SK-N-SH treated with all-trans-retinoic acid at 6 μM for 48 hours (cell line): Measurements from ENCODE around the gene METTL26.

Experiments used
- ATAC-seq: fragments of 200-7000 bp; cut with Tn5 transposase; 3 replicates; pipeline ENCODE4 v1.9.1; 2020; ENCODE audit warnings: mild to moderate bottlenecking, moderate library complexity
- ARNTL ChIP-seq: fragments of 450-650 bp; formaldehyde crosslinking; IDR thresholded peaks from 2 replicates; pipeline ENCODE4 v1.5.0; 2020; ENCODE audit warnings: low read depth, mild to moderate bottlenecking, moderate library complexity, borderline replicate concordance
- CSDC2 ChIP-seq: fragments of 250-450 bp; sonication (Bioruptor Pico); IDR thresholded peaks from 2 replicates; pipeline ENCODE4 v1.5.0; 2020; ENCODE audit warnings: mild to moderate bottlenecking, moderate library complexity
- ESRRG ChIP-seq: fragments of 250-450 bp; sonication (Bioruptor Pico); IDR thresholded peaks from 2 replicates; pipeline ENCODE4 v1.6.1; 2021; ENCODE audit warnings: mild to moderate bottlenecking
- GLIS3 ChIP-seq: fragments of 250-450 bp; sonication (Bioruptor Pico); IDR thresholded peaks from 2 replicates; pipeline ENCODE4 v1.5.0; 2020; ENCODE audit warnings: mild to moderate bottlenecking, moderate library complexity
- ISL1 ChIP-seq: fragments of 250-450 bp; sonication (Bioruptor Pico); IDR thresholded peaks from 2 replicates; pipeline ENCODE4 v2.1.2; 2022; ENCODE audit warnings: mild to moderate bottlenecking, moderate library complexity
- OSR1 ChIP-seq: fragments of 250-450 bp; sonication (Bioruptor Pico); IDR thresholded peaks from 2 replicates; pipeline ENCODE4 v1.8.0; 2022; ENCODE audit warnings: moderate library complexity, mild to moderate bottlenecking, inconsistent platforms
- PPARA ChIP-seq: fragments of 250-450 bp; sonication (Bioruptor Pico); IDR thresholded peaks from 2 replicates; pipeline ENCODE4 v1.5.0; 2020; ENCODE audit warnings: mild to moderate bottlenecking, borderline replicate concordance
- RARB ChIP-seq: fragments of 250-450 bp; sonication (Bioruptor Pico); IDR thresholded peaks from 2 replicates; pipeline ENCODE4 v1.8.0; 2021; ENCODE audit warnings: mild to moderate bottlenecking, moderate library complexity
- SNAI2 ChIP-seq: fragments of 250-450 bp; sonication (Bioruptor Pico); IDR thresholded peaks from 2 replicates; pipeline ENCODE4 v1.5.0; 2020; ENCODE audit warnings: mild to moderate bottlenecking, moderate library complexity
- TCF4 ChIP-seq: fragments of 250-450 bp; sonication (Bioruptor Pico); IDR thresholded peaks from 2 replicates; pipeline ENCODE4 v1.8.0; 2021; ENCODE audit warnings: mild to moderate bottlenecking, moderate library complexity, borderline replicate concordance
- TOX ChIP-seq: fragments of 250-450 bp; sonication (Bioruptor Pico); IDR thresholded peaks from 2 replicates; pipeline ENCODE4 v1.8.0; 2021; ENCODE audit warnings: mild to moderate bottlenecking, moderate library complexity, borderline replicate concordance
- ZC3H10 ChIP-seq: fragments of 250-450 bp; sonication (Bioruptor Pico); IDR thresholded peaks from 2 replicates; pipeline ENCODE4 v1.5.1; 2021; ENCODE audit warnings: mild to moderate bottlenecking, moderate library complexity
- ZFP3 ChIP-seq: fragments of 250-450 bp; sonication (Bioruptor Pico); IDR thresholded peaks from 2 replicates; pipeline ENCODE4 v1.5.0; 2020; ENCODE audit warnings: mild to moderate bottlenecking, moderate library complexity
- ZFP30 ChIP-seq: fragments of 450-650 bp; formaldehyde crosslinking; IDR thresholded peaks from 2 replicates; pipeline ENCODE4 v1.5.0; 2022; ENCODE audit warnings: mild to moderate bottlenecking, moderate library complexity
- ZNF565 ChIP-seq: fragments of 450-650 bp; formaldehyde crosslinking; conservative IDR thresholded peaks from 2 replicates; pipeline ENCODE4 v1.5.0; 2020; ENCODE audit warnings: low read depth, mild to moderate bottlenecking, moderate library complexity
- ZNF70 ChIP-seq: fragments of 450-650 bp; formaldehyde crosslinking; IDR thresholded peaks from 2 replicates; pipeline ENCODE4 v1.5.0; 2020; ENCODE audit warnings: mild to moderate bottlenecking, moderate library complexity
- TF ChIP-seq, protein P1 (sequence below): fragments of 250-450 bp; sonication (Bioruptor Pico); IDR thresholded peaks from 2 replicates; pipeline ENCODE4 v1.5.1; 2021; ENCODE audit warnings: mild to moderate bottlenecking, moderate library complexity
- TF ChIP-seq, protein P2 (sequence below): fragments of 250-450 bp; sonication (Bioruptor Pico); IDR thresholded peaks from 2 replicates; pipeline ENCODE4 v1.5.0; 2020; ENCODE audit warnings: mild to moderate bottlenecking, moderate library complexity
- TF ChIP-seq, protein P3 (sequence below): fragments of 250-450 bp; sonication (Bioruptor Pico); IDR thresholded peaks from 2 replicates; pipeline ENCODE4 v1.8.0; 2021; ENCODE audit warnings: low read depth, mild to moderate bottlenecking, moderate library complexity, borderline replicate concordance
- TF ChIP-seq, protein P4 (sequence below): fragments of 250-450 bp; sonication (Bioruptor Pico); IDR thresholded peaks from 2 replicates; pipeline ENCODE4 v1.5.1; 2020; ENCODE audit warnings: low read depth, mild to moderate bottlenecking, moderate library complexity
- TF ChIP-seq, protein P5 (sequence below): fragments of 250-450 bp; sonication (Bioruptor Pico); IDR thresholded peaks from 2 replicates; pipeline ENCODE4 v1.8.0; 2020; ENCODE audit warnings: mild to moderate bottlenecking, moderate library complexity, borderline replicate concordance

The METTL26 gene

DNA sequence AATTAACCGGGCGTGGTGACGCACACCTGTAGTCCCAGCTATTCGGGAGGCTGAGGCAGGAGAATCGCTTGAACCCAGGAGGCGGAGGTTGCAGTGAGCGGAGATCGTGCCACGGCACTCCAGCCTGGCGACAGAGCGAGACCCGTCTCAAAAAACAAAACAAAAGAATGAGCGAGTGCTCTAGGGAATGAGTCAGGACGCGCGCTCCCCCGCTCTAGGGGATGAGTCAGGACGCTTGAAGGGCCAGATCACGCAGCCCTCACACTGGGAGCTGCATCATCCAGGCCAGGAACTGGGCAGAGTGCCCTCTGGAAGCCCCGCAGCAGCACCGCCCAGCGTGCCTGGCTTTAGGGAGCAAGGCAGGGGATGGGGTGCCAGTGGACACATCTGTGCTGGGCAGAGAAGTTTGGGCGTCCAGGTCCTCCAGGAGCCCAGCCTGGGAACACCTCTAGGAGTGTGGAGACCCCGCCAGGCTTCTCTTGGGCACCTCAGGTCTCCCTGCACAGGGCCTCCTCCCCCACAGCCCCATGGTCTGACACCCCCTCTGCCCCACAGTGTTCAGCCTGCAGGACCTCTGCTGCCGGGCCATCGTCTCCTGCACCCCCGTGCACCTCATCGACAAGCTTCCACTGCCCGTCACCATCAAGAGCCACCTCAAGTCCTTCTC is 9.2 kb downstream of the METTL26 start:
- TF ChIP-seq ZNF565 (CRISPR knock-in tag) (no peak), ZFP3 (CRISPR knock-in tag) (no peak), TCF4 (CRISPR knock-in tag) (no peak), OSR1 (no peak), ISL1 (CRISPR knock-in tag) (no peak), ARNTL (no peak), ZFP30 (CRISPR knock-in tag) (no peak), ZC3H10 (no peak), RARB (no peak)
- TF ChIP-seq, protein P1, sequence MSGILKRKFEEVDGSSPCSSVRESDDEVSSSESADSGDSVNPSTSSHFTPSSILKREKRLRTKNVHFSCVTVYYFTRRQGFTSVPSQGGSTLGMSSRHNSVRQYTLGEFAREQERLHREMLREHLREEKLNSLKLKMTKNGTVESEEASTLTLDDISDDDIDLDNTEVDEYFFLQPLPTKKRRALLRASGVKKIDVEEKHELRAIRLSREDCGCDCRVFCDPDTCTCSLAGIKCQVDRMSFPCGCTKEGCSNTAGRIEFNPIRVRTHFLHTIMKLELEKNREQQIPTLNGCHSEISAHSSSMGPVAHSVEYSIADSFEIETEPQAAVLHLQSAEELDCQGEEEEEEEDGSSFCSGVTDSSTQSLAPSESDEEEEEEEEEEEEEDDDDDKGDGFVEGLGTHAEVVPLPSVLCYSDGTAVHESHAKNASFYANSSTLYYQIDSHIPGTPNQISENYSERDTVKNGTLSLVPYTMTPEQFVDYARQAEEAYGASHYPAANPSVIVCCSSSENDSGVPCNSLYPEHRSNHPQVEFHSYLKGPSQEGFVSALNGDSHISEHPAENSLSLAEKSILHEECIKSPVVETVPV (CRISPR knock-in tag), result no peak
- TF ChIP-seq, protein P2, sequence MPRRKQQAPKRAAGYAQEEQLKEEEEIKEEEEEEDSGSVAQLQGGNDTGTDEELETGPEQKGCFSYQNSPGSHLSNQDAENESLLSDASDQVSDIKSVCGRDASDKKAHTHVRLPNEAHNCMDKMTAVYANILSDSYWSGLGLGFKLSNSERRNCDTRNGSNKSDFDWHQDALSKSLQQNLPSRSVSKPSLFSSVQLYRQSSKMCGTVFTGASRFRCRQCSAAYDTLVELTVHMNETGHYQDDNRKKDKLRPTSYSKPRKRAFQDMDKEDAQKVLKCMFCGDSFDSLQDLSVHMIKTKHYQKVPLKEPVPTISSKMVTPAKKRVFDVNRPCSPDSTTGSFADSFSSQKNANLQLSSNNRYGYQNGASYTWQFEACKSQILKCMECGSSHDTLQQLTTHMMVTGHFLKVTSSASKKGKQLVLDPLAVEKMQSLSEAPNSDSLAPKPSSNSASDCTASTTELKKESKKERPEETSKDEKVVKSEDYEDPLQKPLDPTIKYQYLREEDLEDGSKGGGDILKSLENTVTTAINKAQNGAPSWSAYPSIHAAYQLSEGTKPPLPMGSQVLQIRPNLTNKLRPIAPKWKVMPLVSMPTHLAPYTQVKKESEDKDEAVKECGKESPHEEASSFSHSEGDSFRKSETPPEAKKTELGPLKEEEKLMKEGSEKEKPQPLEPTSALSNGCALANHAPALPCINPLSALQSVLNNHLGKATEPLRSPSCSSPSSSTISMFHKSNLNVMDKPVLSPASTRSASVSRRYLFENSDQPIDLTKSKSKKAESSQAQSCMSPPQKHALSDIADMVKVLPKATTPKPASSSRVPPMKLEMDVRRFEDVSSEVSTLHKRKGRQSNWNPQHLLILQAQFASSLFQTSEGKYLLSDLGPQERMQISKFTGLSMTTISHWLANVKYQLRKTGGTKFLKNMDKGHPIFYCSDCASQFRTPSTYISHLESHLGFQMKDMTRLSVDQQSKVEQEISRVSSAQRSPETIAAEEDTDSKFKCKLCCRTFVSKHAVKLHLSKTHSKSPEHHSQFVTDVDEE (CRISPR knock-in tag), result no peak
- TF ChIP-seq, protein P3, sequence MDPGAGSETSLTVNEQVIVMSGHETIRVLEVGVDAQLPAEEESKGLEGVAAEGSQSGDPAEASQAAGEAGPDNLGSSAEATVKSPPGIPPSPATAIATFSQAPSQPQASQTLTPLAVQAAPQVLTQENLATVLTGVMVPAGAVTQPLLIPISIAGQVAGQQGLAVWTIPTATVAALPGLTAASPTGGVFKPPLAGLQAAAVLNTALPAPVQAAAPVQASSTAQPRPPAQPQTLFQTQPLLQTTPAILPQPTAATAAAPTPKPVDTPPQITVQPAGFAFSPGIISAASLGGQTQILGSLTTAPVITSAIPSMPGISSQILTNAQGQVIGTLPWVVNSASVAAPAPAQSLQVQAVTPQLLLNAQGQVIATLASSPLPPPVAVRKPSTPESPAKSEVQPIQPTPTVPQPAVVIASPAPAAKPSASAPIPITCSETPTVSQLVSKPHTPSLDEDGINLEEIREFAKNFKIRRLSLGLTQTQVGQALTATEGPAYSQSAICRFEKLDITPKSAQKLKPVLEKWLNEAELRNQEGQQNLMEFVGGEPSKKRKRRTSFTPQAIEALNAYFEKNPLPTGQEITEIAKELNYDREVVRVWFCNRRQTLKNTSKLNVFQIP (CRISPR knock-in tag), result no peak
- ATAC-seq, result peak; percentile 91

DNA sequence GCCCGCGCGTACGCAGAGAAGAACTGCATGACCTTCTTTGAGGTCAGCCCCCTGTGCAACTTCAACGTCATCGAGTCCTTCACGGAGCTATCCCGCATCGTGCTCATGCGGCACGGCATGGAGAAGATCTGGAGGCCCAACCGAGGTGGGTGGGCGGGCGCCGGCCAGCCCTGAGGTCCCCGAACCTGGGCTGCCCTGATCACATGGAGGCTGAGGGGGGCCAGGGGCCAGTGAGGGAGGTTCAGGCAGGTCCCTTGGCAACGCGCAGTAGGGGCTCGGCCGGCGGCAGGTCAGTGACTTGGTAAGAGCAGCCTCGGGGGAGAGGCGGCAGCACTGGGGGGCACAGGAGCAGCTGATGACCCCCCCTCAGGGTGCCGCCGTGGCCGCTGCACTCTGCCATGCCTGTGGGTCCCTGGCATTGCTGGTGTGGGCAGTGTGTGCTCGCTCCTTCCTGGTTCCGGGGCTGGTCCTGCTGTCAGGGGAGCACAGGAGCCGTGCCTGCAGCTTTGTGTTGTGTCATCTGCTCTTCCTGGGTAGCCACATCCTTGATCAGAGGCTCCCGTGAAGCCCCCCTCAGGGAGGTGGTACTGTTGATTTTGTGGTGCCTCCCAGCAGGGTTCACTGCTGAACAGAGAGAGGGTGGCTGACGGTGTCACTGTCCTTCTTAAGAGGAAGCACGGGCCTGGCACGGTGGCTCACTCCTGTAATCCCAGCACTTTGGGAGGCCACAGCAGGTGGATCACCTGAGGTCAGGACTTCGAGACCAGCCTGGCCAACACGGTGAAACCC is 9.9 kb downstream of the METTL26 start:
- ATAC-seq, result no peak
- TF ChIP-seq TCF4 (CRISPR knock-in tag), result no peak

DNA sequence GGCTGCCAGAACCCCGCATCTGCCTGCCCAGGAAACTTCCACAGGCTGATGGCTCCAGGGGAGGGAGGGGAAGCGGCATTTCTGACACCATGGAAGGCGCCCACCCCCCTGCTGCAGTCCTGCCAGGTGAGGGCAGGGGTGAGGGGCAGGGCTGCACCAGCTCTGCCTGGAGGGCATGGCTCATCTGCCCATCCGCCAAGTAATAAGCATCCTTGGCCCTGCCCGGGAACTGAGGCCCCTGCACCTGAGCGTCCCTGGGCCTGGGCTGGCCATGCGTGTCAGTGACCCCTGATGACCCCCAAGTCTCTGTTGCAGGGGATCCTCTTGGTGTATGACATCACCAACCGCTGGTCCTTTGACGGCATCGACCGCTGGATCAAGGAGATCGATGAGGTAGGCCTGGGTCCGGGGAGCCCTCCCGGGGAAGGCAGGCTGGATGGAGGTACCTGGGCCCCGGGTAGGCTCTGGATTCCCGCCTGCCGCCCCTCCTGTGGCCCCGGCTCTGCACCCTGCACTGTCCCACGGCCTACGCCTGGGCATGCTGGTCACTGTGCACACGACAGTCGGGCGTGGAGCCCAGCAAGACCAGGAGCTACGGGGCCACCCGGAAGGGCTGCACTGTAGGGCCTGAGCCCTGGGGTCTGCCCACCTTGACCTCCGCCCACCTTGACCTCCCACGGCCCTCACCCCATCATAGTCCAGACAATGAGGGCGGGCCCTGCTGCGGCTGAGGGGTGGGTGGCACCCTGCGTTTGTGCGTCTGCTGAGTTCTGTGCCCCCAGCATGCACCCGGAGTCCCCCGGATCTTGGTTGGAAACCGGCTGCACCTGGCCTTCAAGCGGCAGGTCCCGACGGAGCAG is 10.8 kb downstream of the METTL26 start:
- TF ChIP-seq ZNF565 (CRISPR knock-in tag), result no peak
- TF ChIP-seq ZC3H10, result no peak
- TF ChIP-seq ISL1 (CRISPR knock-in tag), result no peak
- no peak for TF ChIP-seq TOX (CRISPR knock-in tag)
- no peak for TF ChIP-seq OSR1
- TF ChIP-seq GLIS3 (CRISPR knock-in tag), result no peak
- TF ChIP-seq PPARA (CRISPR knock-in tag), result no peak
- no peak for TF ChIP-seq CSDC2
- TF ChIP-seq ZNF70, result no peak
- TF ChIP-seq, protein P2 (CRISPR knock-in tag), result no peak
- no peak for TF ChIP-seq ZFP30 (CRISPR knock-in tag)
- no peak for TF ChIP-seq RARB
- no peak for TF ChIP-seq TCF4 (CRISPR knock-in tag)
- TF ChIP-seq, protein P4, sequence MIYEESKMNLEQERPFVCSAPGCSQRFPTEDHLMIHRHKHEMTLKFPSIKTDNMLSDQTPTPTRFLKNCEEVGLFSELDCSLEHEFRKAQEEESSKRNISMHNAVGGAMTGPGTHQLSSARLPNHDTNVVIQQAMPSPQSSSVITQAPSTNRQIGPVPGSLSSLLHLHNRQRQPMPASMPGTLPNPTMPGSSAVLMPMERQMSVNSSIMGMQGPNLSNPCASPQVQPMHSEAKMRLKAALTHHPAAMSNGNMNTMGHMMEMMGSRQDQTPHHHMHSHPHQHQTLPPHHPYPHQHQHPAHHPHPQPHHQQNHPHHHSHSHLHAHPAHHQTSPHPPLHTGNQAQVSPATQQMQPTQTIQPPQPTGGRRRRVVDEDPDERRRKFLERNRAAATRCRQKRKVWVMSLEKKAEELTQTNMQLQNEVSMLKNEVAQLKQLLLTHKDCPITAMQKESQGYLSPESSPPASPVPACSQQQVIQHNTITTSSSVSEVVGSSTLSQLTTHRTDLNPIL (CRISPR knock-in tag), result no peak
- TF ChIP-seq SNAI2 (CRISPR knock-in tag), result no peak
- no peak for TF ChIP-seq ZFP3 (CRISPR knock-in tag)
- TF ChIP-seq, protein P5, sequence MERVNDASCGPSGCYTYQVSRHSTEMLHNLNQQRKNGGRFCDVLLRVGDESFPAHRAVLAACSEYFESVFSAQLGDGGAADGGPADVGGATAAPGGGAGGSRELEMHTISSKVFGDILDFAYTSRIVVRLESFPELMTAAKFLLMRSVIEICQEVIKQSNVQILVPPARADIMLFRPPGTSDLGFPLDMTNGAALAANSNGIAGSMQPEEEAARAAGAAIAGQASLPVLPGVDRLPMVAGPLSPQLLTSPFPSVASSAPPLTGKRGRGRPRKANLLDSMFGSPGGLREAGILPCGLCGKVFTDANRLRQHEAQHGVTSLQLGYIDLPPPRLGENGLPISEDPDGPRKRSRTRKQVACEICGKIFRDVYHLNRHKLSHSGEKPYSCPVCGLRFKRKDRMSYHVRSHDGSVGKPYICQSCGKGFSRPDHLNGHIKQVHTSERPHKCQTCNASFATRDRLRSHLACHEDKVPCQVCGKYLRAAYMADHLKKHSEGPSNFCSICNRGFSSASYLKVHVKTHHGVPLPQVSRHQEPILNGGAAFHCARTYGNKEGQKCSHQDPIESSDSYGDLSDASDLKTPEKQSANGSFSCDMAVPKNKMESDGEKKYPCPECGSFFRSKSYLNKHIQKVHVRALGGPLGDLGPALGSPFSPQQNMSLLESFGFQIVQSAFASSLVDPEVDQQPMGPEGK (CRISPR knock-in tag), result no peak
- TF ChIP-seq ESRRG (CRISPR knock-in tag), result no peak
- no peak for ATAC-seq
